Measurements from ENCODE around the gene ITFG2.
"Not testable (repeated sequence)": the region's sequence is repeated elsewhere in the genome, so short reads cannot be mapped to it uniquely, and the experiment has no call there.

ITFG2 gene

GRCh38 chr12:2864198-2864597, 51.7 kb downstream of the ITFG2 start:
- DNase-seq = no peak

- DNase-seq = not testable (repeated sequence)
Measured at GRCh38 chr12:2868986-2869632, 56.6 kb downstream of the ITFG2 start.
